MV-4-11 (cell line): Measurements from ENCODE around the gene SPAG4.
A peak's percentile ranks its signal among the peaks of the same experiment; 100 is the strongest.

Experiments
- DNase-seq: peaks from one replicate; lab custom pipeline; 2025; lab: John Stamatoyannopoulos, UW

SPAG4 gene

GRCh38 chr20:35621560-35621946 is 5.9 kb downstream of the SPAG4 start:
- no peak for DNase-seq

GRCh38 chr20:35625584-35626385 is 10.2 kb downstream of the SPAG4 start:
- DNase-seq, result no peak

DNA sequence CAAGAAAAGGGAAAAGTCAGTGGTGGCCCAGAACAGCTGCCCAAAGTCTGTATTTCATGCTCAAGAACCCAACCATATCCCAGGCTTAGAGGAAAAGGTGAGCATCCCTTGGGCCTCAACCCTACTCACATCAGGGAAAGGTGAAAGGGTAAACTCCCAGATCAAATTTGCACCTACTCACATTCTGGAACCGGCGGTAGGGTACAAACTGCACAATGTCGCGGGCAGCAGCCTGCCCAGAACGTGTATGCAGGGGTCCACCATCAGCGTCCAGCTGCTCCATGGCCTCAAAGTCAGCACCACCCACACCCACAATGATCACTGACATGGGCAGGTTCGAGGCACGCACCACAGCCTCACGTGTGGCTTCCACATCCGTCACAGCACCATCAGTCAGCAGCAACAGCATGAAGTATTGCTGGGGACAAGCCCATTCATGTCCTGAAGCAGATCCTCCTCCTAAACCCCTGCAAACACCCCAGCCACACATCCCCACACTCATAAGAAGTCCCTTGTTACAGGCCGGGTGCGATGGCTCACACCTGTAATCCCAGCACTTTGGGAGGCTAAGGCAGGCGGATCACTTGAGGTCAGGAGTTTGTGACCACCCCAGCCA is 10.9 kb downstream of the SPAG4 start:
- DNase-seq, result no peak

DNA sequence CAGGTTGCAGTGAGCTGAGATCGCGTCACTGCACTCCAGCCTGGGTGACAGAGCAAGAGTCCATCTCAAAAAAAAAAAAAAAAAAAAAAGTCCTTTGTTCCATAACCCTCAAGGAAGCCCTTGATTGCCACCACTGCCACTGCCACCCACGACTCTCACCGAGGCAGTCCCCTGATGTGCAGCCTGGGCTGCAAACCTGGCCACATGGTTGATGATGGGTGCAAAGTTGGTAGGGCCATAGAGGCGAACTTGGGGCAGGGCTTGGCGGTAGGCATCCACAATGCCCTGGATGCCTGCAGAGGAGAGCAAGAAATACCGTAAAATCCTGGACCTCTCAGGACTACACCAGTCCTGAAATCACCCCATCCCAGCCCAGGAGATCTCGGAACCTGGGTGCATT is 11.5 kb downstream of the SPAG4 start:
- no peak for DNase-seq

DNA sequence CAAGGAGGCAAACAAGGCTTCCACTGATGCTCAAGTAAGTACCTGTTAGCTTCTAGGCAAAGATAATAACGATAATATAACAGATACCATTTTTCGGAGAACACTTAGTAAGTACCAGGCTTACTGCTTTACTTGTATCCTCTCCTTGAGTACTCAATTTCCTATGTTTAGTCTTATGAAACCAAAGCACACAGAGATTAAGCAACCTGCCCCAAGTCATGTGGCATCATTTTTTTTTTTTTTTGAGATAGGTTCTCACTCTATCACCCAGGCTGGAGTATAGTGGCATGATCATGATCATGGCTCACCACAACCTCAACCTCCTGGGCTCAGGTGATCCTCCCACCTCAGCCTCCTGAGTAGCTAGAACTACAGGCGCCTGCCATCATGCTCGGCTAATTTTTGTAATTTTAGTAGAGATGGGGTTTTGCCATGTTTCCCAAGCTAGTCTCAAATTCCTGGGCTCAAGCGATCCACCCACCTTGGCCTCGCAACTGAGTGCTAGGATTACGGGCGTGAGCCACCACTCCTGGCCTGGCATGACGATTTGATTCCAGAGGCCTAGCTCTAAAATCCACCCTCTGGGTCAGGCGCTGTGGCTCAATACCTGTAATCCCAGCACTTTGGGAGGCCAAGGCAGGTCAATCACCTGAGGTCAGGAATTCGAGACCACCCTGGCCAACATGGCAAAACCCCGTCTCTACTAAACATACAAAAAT is 14.0 kb downstream of the SPAG4 start:
- peak; percentile 62 for DNase-seq

DNA sequence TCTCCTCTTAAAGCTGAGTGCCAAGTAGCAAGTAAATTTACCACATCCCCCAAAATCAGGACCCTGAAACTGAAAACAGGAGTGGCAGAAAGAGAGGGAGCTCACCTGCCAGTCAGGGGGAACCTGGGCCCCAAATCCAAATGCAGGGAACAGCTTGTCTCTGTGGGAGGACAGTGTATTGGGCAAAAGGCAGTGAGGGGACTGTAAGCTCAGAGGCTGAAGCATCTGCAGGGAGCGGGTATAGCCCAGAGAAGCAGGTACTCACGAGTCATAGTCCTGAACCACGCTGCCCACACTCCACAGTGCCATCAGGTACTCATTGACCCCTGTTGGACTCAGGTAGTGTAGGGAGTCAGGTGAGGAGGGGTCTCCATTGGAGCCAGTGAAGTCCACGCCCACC is 15.0 kb downstream of the SPAG4 start:
- no peak for DNase-seq

DNA sequence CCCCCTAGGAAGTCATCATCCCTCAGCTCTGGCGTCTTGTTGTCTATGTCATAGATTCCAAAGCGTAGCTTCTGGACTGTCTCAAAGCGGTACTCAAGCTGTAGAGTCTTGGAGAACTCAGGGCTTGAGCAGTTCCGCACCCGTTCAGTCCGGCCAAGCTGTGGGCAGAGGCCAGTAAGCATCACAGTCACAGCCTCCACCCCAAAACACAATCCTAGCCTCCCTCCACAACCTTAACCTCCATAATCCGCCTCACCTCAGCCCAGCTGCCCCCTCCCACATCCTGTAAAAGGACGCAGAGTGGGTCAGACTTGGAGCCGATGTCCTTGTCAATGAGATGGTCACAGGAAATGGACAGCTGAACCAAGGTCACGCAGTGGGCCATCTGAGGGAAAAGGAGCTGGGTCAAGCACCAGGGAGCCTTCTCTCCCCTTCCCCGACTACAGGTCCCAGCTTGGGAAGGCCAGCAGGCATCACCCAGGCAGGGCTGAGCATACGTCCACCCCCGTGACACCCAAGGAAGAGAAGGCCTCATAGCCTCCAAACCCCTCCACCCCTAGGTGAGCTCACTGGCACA is 17.0 kb downstream of the SPAG4 start:
- no peak for DNase-seq

DNA sequence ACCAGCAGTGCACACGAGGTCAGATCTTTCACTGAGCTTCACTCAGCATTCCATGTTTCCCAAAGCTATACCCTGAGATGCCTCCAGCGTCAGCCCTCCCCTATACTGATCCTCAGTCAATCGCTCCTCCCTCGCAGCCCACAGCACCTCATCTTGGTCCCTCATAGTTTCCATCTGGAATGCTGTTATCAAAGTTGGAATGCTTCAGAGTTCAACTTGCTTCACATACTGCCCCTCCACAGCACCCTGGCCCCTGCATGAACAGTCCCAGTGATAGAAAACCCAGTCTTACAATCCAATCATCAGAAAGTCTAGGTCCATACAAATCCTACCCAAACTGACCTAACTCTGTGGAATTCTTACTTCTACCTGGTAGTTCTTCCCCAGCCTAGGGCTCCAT is 20.0 kb downstream of the SPAG4 start:
- no peak for DNase-seq

- DNase-seq, result no peak
These were observed 20.5 kb downstream of the SPAG4 start for GRCh38 chr20:35636095-35636494.

DNA sequence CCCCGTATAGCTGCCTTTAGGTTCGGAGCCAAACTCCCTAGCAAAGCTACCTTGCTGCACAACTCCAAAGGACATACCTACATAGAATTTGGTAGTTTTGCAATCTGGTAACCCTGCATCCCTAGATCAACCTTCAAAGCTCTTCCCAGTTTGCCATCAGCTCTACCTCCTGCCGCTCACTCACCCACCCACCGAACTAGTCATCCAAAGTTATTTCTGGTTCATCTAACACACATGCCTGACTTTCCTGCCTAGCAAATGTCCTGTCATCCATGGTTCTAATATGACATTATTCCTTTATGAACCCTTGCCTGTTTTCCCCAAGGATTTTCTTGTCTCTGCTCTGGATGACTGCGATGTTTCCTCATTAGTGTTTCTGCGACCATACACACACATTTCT is 21.6 kb downstream of the SPAG4 start:
- no peak for DNase-seq

- DNase-seq, result no peak
These were observed 23.1 kb downstream of the SPAG4 start for GRCh38 chr20:35638751-35639150.

DNA sequence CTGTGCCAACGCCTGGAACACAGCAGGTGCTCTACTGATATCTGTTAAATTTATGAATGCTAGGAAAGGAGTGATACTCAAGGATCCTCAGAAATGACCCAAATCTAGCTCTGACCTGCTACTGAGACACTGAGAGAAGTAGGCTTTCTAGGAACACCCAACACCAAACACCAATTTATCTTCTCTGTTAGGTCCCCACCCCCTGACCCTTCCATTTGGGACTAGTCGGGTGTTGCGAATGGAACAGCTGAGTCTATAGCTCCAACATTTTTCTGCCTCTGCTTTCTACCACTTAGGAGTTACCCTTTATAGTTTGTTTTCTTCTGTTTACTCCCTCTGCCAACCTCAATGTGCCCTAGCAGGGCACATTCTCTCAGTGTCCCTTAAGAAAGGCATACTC is 25.1 kb downstream of the SPAG4 start:
- DNase-seq, result no peak

DNA sequence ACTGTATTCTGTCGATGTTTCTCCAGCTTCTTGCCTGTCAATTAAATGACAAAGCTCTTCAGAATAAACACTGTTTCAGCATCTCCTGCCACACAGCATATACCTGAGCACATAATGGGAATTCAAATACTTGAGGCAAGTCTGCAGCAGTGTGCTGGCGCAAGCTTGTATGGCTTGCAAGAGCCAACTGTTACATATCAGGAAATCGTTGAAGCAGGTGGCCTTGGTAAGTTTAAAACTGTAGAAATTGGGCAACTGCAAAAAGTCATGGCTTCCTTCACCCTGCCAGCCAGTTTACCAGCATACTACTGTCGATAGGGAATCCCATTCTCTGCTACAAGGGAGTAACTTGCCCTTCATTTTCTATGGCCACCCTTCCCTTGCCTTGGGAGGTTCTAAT is 26.1 kb downstream of the SPAG4 start:
- peak; percentile 37 for DNase-seq

DNA sequence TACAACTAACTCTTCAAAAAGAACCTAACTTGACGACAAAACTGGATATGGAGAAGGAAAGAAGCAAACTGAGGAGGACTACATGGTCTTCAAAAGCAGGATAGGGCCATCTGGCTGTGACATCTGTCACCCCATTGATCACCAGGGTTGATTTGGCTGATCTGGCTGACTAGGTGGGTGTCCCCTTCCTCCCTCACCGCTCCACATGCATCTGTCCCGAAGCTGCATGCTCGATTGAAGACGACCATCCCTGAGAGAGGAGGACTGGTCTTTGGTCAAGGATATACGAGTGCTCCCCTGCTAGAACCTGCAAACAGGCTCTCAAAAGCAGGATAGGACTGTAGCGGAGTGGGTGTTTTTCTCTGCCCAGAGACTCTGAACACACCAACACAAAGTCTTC is 27.4 kb downstream of the SPAG4 start:
- DNase-seq, result no peak

DNA sequence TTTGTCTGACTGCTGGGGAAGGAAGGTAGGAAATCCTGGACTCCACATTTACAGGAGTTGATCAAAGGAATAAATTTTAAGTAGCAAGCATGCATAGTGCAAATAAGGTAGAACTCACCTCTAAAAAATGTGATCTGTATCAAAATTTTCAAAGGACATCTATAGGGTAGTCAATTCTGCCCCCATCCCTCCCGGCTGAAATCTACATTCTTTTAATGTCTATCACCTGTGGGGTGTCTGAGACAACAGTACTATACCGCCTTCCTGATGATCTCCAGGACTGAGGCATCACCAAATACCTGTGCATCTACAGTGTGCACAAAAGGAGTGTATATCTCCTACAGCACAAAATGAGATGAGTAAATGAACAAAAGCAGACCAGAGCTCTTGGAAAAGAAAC is 29.2 kb downstream of the SPAG4 start:
- no peak for DNase-seq

GRCh38 chr20:35648836-35649235 is 33.2 kb downstream of the SPAG4 start:
- no peak for DNase-seq

DNA sequence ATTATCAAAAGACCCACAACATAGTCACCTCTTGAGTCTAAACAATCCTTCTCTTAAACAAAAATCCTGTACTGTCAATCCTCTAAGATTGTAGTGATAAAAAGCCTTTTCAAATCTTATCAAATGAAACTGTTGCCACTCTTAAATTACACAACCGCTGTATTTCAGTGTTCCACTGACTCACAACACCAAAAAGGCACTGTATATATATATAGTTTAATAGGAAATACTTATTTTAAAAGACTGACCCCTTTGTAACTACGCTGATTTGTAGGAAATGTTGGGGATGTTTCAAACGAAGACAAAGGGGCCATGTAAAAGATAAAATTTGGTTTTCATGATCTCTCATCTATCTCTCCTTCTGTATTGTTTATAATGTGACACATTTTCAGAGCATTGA is 35.0 kb downstream of the SPAG4 start:
- no peak for DNase-seq

GRCh38 chr20:35651958-35652357 is 36.3 kb downstream of the SPAG4 start:
- no peak for DNase-seq

DNA sequence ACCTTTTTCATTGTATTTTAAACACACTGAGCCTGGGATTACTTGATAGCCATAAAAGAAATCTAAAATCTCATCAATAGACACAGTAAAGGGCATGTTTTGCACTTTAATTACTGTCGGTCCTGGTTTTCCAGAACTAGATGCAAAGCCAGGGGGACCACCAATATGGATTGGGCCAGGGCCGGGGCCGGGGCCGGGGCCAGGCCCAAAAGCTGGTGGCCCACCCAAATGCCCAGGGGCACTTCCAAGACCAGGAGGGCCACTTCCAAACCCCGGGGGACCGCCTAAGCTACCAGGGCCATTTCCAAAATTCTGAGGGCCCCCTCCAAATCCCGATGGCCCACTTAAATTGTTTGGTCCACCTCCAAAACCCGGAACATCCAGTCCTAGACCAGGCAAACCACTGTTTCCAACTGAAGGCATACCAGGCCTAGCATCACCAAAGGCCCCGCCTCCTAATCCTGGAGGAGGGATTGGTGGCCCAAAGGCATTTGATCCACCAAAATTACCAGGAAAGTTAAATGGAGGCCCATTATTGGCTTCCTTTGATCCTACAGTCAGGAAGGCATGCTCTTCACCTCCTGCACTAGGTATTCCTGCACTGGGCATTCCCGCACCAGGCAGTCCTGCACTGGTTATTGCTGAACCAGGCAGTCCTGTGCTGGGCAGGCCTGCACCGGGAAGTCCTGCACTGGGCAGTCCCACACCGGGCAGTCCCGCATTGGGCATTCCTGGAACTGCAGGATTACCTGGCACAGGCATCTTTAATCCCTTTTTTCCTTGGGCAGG is 37.2 kb downstream of the SPAG4 start:
- DNase-seq, result no peak

GRCh38 chr20:35653430-35653734 is 37.8 kb downstream of the SPAG4 start:
- DNase-seq, result no peak

DNA sequence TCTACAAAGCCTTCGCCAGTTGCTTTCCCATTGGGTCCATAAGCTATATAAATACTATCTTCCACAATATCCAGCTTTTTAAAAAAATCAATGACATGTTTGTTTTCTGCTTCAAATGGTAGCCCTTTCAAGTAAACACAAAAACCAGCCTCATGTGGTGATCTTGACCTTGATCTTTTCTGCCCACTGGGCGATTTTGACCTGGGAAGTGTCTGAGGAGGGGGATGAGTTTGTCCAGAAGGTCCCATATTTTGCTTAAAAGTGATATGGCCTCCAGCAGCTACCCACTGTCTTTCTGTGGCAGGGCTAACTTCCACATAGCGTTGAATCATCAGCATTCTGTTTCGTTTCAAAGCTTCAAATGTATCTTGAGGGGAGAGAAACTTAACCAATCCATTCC is 38.3 kb downstream of the SPAG4 start:
- no peak for DNase-seq

DNA sequence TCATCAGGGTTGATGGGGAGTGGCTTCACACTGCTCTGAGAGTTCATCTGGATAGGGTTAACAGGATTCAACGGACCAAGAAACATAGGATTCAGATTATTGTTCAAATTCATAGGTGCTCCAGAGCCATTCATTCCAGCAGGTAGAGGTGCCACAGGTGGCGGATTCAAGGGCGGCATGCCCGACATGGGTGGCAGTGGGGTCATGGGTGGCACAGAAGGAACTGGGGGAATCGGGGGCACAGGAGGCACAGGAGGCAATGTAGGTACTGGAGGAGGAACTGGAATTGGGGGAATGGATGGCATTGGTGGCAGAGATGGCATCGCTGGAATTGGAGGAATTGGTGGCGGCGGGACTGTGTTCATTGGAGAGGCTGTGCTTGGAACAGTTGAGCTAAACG is 38.8 kb downstream of the SPAG4 start:
- DNase-seq, result no peak
